ENCODE data around the gene HELLS.
"Not testable (repeated sequence)": the region's sequence is repeated elsewhere in the genome, so short reads cannot be mapped to it uniquely, and the experiment has no call there.

- TF ChIP-seq CTCF (conservative IDR thresholded peaks at IDR 0.05); EZH2 (IDR thresholded peaks at IDR 0.05; ENCODE audit: low read depth): not testable (repeated sequence)
These were observed 14.0 kb upstream of the HELLS start for GRCh38 chr10:94531550-94531949.

Measured in PC-9 (cell line).